ENCODE measurements around the gene ZNF460.

The ZNF460 gene

DNA sequence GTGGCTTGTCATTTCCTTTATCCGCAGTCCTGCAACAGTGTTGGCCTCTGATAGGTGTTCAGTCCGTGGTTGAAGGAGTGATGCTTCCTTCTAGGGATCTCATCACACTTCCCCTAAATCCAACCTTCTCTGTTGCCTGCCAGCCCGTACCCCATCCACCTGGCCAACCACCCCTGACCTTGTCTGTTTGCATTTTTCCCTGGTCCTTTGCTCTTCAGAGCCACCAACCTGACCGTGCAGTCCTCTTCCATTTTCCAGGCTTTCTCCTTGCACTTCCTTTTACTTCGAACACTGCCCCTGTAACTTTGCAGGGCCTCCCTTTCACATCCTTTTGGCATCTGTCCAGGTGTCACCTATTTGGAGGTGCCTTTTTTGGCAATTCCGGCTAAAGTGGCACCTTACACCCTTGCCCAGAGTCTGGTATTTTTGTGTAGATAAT is 696 bp downstream of the ZNF460 start:
- no peak for DNase-seq

DNA sequence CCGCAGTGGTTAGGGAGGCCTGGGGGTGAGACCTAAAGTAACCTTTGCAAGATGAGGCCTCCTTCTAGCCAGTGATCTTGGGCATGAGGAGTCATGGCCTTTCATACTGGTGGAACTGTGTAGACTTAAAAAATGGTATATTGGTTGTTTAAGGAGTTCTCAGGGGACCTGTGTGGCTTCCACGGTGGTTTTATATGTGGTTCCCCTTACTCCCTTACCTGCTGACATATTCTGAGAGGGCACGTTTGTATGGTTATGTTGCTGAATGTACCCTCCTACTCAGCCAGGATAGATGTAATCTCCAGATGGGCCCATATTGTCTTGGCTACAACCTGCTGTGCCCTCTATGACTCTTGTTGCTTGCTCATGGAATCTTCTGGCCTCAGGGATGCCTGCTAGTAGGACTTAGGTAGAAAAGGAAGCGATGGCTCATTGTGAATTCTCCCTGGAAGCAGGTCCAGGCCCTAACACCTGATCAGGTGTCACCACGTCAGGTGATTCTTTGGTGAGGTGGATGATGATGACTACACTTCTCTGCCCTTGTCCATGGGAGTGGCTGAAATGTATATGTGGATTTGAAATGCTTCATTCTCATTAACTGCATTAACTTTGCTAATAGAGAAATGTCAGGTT is 1.8 kb downstream of the ZNF460 start:
- DNase-seq = no peak

DNA sequence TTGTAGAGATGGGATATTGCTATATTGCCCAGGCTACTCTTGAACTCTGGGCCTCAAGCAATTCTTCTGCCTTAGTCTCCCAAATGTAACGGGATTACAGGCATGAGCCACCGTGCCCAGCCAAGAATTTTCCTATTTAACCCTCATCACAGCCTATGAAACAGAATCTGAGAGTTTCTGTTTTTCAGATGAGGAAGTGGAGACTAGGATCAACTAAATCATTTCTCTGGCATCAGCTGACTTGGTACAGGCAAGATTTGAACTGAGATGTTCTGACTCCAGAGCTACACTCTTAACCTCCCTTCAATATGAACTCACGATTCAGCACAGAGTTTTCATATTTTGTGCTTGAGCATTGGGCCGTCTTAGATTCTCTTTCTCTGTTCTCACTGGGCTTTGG is 8.1 kb downstream of the ZNF460 start:
- no peak for DNase-seq

DNA sequence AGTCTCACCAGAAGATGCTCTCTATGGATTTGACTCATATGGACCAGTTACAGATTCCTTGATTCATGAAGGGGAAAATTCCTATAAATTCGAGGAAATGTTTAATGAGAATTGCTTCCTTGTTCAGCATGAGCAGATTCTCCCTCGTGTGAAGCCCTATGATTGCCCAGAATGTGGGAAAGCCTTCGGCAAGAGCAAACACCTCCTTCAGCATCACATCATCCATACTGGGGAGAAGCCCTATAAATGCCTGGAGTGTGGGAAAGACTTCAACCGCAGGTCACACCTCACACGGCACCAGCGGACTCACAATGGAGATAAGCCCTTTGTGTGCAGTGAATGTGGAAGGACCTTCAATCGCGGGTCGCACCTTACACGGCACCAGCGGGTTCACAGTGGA is 10.7 kb downstream of the ZNF460 start:
- no peak for DNase-seq

DNA sequence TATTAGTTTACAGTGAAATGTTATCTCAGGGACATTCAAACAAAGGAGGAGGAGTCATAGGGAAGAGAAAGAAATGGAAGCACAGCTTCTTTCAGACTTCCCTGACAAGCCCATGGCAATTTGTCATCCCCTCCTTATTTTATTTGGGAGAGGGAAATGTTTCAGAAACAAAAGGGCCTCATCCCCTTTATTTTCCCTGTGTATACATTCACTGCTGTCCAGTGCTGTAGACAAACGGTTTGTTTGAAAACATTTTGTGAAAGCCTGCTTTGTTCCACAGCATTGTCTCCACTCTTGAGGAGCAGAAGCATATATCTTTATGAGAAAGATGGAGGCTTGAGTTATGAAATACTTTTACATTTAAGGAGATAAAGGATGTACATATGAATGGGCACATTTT is 12.3 kb downstream of the ZNF460 start:
- DNase-seq = no peak

DNA sequence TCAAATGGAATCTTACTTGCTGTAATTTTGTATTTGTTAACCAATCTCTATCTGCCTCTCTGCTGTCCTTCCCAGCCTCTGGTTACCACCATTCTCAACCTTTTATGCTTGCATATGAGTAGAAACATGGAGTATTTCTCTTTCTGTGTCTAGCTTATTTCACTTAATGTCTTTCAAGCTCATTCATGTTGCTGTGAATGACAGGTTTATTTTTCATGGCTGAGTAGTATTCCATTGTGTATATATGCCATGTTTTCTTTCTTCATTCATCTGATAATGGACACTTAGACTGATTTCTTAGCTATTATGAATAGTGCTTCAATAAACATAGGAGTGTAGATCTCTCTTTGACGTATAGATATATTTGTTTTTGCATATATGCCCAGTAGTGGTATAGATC is 13.4 kb downstream of the ZNF460 start:
- no peak for DNase-seq

DNA sequence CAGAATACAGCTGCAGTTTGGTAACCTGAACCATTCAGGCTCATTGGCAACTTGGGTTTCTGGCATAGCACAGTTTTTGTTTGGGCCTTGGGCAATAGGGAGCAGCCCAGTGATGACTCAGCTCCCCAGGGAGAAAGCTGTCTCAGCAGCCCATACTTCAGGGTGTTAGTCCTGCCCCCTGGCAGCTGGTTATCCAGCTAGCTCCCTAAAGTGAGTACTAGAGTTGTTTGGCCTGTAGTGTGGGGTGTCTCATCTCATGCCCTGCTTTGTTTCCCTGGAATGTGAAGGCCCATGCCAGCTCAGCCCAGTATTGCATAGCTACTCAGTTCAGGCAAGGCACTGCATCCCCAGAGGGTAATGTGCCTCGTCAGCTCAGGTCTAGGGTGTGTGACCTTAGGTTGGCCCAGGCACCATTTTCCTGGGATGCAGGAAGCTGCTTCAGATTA is 21.8 kb downstream of the ZNF460 start:
- no peak for DNase-seq

DNA sequence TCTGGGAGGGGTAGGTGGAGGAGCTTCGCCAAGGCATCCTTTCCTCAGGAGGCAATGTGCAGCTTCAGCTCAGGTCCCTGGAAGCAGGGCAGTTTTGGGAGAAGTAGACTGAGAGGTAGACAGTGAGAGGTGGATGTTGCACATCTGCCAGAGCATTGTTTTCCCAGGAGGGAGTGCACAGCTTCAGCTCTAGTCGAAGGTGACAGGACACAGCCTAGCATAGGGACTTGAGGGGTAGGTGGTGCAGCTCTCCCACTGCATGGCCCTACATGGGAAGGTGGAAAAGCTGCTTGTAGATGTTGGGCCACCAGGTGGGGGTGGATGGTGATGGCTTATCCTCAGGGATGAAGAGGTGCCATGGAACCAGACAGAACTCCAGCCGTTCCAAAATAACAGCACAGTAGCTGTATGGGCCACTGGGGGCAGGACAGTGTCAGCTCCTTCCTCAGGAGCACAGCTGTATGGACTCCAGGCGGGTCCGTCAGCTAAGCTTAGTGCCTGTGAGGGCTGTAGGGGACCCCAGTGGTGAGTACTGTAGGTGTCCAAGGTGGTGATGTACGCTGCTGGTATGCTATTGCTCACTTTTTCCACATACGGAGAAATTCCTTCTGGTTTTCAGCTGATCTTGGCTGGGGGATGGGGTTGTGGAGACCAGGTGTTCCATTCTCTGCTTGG is 22.6 kb downstream of the ZNF460 start:
- DNase-seq = no peak

DNA sequence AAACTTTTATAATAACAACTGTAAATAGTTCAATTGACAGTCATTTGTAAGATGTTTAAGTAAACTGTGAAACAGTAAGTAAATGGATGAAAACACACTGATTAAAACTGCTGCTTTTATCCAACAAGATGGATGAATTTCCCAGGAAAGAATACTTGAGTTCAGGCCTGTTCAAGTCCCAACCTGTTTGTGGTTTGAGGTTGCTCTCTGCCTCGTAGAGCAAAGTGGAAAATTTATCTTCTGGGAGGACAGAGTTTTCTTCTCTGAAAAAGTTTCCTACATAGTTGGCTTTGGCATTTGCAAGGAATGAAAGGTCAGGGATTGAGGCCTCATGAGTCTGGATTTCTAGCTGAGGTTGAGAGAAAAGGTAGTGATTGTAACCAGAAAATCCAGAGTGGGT is 24.8 kb downstream of the ZNF460 start:
- DNase-seq = no peak

DNA sequence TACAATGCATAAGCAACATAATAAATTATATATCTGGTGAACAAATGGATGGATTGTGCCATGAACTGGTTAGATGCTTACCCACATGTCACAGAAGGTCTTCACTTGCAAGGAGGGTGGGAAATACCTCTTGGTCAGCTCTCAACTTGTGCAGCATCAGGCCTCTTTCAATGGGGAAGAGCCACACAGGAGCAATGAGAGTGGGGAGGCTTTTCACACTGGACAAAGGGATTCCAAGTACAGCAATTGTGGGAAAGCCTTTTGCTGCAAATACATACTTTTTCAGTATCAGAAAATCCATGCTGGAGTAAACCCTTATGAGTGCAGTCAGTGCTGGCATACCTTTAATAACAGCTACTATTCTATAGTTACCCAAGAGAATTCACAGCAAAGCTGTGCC is 28.2 kb downstream of the ZNF460 start:
- no peak for DNase-seq

DNA sequence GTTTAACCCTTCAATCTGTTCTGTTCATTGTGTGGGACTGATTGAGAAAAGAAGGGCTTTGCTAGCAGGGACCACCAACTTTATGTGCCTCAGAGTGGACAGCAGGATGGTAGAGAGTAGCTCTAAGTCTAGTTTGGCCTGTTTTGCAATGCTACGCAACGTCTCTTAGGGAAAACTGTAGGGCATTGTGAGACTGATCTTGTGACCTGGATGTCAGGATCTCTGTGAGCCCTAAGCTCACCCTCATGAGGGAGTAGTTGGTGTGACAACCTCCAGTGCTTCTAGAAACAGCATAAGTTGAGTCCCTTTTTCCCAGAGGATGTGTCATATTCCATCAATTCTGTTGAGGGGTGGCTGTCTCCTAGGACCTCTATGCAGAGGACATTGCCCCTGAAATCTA is 30.5 kb downstream of the ZNF460 start:
- no peak for DNase-seq

DNA sequence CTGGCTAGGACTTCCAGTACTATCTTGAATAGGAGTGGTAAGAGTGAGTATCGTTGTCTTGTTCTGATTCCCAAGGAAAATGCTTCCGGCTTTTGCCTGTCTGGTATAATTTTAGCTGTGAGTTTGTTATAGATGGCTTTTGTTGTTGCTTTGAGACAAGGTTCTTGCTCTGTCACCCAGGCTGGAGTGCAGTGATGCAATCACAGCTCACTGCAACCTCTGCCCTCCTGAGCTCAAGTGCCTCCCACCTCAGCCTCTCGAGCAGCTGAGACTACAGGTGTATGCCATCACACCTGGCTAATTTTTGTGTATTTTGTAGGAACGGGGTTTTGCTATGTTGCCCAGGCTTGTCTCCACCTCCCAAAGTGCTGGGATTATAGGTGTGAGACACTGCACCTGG is 33.9 kb downstream of the ZNF460 start:
- no peak for DNase-seq

DNA sequence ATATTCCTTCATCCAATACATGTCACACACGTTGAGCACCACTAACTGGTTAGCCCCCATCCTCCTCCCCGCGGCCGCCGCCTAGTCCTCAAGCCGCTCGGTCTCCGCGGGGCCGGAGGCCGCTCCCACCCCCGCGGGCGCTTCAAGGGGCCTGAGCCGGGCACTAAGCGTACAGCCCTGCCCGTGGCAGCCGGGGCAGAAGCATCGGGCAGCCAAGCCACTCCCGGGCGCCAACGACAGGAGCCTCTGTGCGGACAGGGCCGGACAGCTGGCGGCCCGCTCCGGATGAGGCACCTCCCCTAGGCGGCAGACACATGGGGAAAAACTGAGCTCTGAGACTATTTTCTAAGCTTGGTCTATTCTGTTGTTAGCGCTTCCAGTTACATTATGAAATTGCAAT is 37.2 kb downstream of the ZNF460 start:
- DNase-seq = no peak

DNA sequence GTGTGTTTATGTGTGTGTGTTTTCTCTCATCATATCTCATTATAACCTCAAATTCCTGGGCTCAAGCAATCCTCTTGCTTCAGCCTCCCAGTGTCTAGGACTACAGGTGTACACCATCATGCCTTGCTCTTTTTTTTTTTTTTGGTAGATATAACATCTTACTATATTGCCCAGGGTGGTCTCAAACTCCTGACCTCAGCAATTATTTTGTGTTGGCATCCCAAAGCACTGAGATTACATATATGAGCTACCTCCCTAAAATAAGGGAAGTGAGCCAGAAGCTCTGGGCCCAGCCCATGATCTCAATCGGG is 39.5 kb downstream of the ZNF460 start:
- DNase-seq = no peak

DNA sequence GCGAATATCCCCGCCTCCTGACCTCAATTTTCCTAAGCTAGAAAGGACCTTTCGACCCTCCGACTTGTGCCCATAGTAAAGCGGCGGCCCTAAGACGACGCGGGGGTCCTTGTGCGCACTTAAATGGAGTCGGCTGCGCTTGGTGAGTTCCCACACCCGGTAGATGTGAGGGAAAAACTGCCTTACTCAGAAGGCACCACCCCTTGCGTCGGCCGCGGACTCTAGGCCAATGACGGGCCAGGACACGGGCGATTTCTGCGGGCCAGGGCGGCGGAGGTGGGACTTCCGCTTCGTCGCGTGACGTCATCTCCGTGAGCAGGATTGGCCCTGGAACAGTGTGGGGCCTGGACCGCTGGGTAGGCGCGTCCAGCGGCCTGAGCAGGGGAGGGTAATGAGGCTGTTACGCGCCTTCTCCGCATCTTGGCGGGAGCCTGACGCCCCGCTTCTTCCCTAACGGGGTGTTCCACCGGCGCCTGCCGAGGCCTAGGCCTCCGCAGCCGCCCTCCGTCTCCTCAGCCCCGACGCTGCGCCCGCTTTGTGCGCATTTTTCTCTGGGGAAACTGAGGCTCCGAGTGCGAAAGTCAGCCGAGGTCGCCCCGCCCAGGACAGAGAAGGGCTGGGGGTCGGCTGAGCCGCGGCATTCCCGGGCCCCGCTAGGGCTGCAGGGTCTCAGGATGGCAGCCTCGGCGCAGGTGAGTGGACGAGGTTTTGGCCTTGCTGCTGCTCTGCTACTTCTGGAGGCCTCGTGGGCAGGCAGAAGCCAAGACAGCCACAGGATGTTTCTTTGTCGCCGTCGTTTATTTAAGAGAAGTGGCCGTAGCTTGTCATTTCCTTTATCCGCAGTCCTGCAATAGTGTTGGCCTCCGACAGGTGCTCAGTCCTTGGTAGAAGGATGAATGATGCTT is 40.1 kb downstream of the ZNF460 start, which contains the start of gene ZNF543:
Gene ZNF543 (plus strand): TSS at position 293 of the 905 bp plus-strand sequence. CDS start 382 bp downstream, at position 675.
- peak; percentile 86 for DNase-seq

DNA sequence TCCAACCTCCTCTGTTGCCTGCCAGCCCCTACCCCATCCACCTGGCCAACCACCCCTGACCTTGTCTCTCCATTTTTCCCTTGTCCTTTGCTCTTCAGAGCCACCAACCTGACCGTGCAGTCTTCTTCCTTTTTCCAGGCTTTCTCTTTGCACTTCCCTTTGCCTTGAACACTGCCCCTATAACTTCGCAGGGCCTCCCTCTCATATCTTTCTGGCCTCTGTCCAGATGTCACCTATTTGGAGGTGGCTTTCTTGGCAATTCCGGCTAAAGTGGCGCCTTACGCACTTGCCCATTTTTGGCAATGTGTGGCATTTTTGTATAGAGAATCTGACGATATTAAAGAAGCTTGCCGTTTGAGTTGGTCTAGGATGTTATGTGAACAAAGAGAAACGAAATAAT is 40.8 kb downstream of the ZNF460 start:
- DNase-seq = no peak

DNA sequence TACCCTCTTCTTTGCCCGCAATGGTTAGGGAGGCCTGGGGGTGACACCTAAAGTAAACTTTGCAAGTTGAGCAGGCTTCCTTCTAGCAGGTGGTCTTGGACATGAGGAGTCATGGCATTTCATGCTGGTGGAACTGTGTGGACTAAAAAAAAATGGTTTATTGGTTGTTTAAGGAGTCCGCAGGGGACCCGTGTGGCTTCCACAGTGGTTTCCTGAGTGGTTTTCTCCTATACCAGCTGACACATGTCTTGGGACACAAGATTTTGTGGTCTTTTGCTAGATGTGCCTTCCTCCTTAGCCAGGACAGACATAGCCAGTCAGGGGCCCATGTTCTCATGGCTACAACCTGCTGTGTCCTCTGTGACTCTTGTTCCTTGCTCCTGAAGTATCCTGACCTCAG is 41.5 kb downstream of the ZNF460 start:
- DNase-seq = no peak

DNA sequence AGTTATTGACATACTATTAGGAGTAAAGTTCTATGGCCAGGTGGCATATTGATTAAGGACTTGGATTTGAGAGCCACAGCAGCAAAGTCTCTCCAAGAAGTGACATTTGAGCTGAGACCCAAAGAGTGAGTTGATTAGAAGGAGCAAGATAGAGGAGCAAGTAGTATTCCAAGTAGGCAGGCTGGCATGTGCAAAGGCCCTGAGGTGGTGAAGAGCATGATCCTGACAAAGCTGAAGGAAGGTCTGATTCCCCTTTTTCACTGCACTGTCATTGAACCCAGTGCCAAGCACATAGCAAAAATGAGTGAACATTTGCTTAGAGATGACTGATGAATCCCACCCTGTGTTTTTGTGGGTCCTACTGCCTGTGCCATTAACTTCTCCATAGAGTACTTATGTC is 44.7 kb downstream of the ZNF460 start:
- no peak for DNase-seq

DNA sequence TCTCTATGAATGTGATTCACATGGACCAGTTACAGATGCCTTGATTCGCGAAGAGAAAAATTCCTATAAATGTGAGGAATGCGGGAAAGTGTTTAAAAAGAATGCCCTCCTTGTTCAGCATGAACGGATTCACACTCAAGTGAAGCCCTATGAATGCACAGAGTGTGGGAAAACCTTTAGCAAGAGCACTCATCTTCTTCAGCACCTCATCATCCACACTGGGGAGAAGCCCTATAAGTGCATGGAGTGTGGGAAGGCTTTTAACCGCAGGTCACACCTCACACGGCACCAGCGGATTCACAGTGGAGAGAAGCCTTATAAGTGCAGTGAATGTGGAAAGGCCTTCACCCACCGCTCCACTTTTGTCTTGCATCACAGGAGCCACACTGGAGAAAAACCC is 47.7 kb downstream of the ZNF460 start:
- no peak for DNase-seq

DNA sequence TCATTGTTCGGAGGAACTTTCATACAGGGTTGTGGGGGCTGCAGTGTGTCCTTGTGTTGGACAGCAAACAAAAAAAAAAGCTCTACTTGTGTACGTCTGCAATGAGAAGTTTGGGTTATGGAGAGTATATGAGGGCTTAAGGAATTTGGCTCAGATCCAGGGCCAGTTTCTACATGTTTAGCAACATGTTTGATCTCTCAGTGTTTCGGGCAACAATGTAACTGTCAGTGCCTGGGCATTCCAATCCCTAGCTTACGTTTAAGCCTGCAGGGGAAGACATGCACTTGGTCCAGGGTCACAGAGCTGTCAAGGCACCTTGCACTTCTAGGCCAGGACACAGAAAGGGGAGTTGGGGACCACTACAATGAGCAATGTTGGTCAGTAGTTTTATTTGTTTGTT is 53.9 kb downstream of the ZNF460 start:
- DNase-seq = no peak

DNA sequence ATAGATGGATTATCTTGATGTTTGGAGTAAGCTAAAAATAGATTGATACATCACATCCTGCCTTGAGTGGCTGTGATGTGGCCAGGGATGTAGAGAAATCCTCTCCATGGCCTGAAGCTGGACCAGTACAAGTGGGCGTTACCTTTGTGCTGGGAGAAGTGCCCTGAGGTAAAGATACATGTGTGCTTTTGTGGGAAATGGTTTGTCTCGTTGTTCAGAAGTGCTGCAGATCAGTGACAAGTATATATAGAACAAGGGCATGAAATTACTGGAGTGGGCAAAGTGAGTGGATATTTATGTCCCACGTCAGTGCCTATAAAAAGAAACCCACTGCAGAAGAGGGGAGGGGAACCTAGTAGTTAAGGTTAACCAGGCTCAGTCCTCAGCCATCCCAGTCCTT is 58.6 kb downstream of the ZNF460 start:
- DNase-seq = no peak

DNA sequence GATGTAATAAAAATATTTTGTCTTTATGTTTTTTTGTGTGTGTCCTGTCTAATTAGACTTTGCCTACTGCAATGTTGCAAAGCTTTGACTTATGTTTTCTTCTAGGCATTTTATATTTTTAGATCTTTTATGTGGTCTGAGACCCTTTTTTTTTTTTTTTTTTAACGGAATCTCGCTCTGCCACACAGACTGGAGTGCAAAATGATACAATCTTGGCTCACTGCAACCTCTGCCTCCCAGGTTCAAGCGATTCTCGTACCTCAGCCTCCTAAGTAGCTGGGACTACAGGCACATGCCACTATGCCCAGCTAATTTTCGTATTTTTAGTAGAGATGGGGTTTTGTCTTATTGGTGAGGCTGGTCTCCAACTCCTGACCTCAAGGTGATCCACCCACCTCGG is 62.3 kb downstream of the ZNF460 start:
- no peak for DNase-seq

Data from NCI-H510A treated with DMSO at 0.1 percent for 48 hours (cell line).